ENCODE measurements around the gene ITPR2. TPM values are rescaled to one million over a fixed set of nuclear protein-coding genes. Genes with fewer than 3 reads are reported as not detected.
"Not testable (repeated sequence)": the region's sequence is repeated elsewhere in the genome, so short reads cannot be mapped to it uniquely, and the experiment has no call there.

ITPR2 gene
- total RNA-seq, 2 experiments from 2014 or later, result 28.8 to 29.9 TPM

DNA sequence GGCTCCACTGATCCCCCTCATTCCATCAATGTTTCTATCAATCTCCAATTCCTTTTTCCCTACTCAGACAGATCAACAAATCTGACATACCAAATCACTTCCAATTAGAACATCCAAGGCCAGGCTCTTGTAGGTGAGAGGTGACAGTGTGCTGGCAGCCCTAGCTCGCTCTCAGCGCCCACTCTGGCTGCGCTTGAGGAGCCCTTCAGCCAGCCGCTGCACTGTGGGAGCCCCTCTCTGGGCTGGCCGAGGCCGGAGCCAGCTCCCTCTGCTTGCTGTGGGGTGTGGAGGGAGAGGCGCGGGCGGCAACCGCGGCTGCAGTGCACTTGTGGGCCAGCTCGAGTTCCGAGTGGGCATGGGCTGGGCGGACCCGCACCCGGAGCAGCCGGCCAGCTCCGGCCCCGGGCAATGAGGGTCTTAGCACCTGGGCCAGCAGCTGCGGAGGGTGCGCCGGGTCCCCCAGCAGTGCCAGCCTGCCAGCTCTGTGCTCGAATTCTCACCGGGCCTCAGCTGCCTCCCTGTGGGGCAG is 6.0 kb upstream of the ITPR2 start:
- no peaks in the 10 kb centered on the region for H3K27me3 ChIP-seq (ENCODE audit: control insufficient read depth in 1 of 2, insufficient read depth in 2 of 2, low read length in 2 of 2)
- TF ChIP-seq, protein P1, sequence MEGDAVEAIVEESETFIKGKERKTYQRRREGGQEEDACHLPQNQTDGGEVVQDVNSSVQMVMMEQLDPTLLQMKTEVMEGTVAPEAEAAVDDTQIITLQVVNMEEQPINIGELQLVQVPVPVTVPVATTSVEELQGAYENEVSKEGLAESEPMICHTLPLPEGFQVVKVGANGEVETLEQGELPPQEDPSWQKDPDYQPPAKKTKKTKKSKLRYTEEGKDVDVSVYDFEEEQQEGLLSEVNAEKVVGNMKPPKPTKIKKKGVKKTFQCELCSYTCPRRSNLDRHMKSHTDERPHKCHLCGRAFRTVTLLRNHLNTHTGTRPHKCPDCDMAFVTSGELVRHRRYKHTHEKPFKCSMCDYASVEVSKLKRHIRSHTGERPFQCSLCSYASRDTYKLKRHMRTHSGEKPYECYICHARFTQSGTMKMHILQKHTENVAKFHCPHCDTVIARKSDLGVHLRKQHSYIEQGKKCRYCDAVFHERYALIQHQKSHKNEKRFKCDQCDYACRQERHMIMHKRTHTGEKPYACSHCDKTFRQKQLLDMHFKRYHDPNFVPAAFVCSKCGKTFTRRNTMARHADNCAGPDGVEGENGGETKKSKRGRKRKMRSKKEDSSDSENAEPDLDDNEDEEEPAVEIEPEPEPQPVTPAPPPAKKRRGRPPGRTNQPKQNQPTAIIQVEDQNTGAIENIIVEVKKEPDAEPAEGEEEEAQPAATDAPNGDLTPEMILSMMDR (IDR thresholded peaks at IDR 0.05), result no peak
- H3K9me3 Mint-ChIP-seq, result no peaks in the 10 kb centered on the region
- H3K9me3 ChIP-seq (ENCODE audit: control insufficient read depth in 1 of 2, insufficient read depth in 1 of 2, low read length in 2 of 2), result no peaks in the 10 kb centered on the region
- H3K4me3 Mint-ChIP-seq, result no peak overlapping the region
- H3K4me3 ChIP-seq (ENCODE audit: low read length), result no peak overlapping the region
- CTCF ChIA-PET, result no interaction called here
- H3K4me1 Mint-ChIP-seq (ENCODE audit: low read depth), result peaks cover 11% of the 10 kb centered on the region
- no peak overlapping the region for H3K27ac Mint-ChIP-seq
- H3K36me3 ChIP-seq (ENCODE audit: insufficient read depth, low read length), result no peaks in the 10 kb centered on the region
- intact Hi-C loops (cut with DNase I, micrococcal nuclease), result loop anchor here in 1 of 2 experiments (10.0 kb wide), 1 partner anchor 724 kb away; no protein-coding TSS in a partner anchor
- H3K4me1 ChIP-seq (ENCODE audit: insufficient read depth, low read length), result peaks cover 2% of the 10 kb centered on the region
- H3K36me3 Mint-ChIP-seq (ENCODE audit: low read depth), result no peaks in the 10 kb centered on the region
- DNase-seq (no peak), ATAC-seq (ENCODE audit: poor library complexity) (no peak)
- H3K27ac ChIP-seq (ENCODE audit: low read depth in 1 of 2, low read length in 2 of 2), result no peak overlapping the region
- POLR2A ChIA-PET, result no interaction called here
- H3K27me3 Mint-ChIP-seq, result no peaks in the 10 kb centered on the region

DNA sequence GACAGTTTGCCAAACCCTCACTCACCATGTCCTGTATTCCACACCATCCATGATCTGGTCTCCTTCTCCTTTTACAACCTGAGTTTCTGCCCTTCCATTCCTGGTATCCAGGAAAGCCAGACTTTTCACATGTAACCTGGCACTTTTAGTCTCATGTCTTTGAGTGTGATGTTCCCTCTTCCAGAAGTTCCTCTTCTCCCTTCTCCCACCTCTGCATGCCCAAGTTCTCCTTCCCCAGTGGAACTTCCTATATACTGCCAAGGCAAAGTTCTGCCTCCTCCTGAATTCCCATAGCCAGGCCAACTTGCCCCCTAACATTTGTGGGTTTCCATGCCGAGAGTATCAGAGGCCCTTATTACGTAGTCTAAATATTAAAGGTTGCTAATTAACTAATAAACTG is 3.2 kb upstream of the ITPR2 start:
- intact Hi-C loops (cut with DNase I, micrococcal nuclease), result loop anchor here in 1 of 2 experiments (10.0 kb wide), 1 partner anchor 721 kb away; no protein-coding TSS in a partner anchor
- peaks cover 16% of the 10 kb centered on the region for H3K4me1 ChIP-seq (ENCODE audit: insufficient read depth, low read length)
- Mint-ChIP-seq H3K27me3 (no peaks in the 10 kb centered on the region), H3K9me3 (no peaks in the 10 kb centered on the region), H3K4me3 (peak overlapping the region; percentile 15), H3K4me1 (ENCODE audit: low read depth) (peaks cover 22% of the 10 kb centered on the region), H3K36me3 (ENCODE audit: low read depth) (peaks cover 9% of the 10 kb centered on the region), H3K27ac (no peak overlapping the region)
- TF ChIP-seq, protein P1 (IDR thresholded peaks at IDR 0.05), result no peak
- no peaks in the 10 kb centered on the region for H3K36me3 ChIP-seq (ENCODE audit: insufficient read depth, low read length)
- DNase-seq (no peak), ATAC-seq (ENCODE audit: poor library complexity) (no peak)
- POLR2A ChIA-PET, result no interaction called here
- no peaks in the 10 kb centered on the region for H3K27me3 ChIP-seq (ENCODE audit: control insufficient read depth in 1 of 2, insufficient read depth in 2 of 2, low read length in 2 of 2)
- CTCF ChIA-PET, result no interaction called here
- H3K9me3 ChIP-seq (ENCODE audit: control insufficient read depth in 1 of 2, insufficient read depth in 1 of 2, low read length in 2 of 2), result no peaks in the 10 kb centered on the region
- no peak overlapping the region for H3K4me3 ChIP-seq (ENCODE audit: low read length)
- H3K27ac ChIP-seq (ENCODE audit: low read depth in 1 of 2, low read length in 2 of 2), result no peak overlapping the region

DNA sequence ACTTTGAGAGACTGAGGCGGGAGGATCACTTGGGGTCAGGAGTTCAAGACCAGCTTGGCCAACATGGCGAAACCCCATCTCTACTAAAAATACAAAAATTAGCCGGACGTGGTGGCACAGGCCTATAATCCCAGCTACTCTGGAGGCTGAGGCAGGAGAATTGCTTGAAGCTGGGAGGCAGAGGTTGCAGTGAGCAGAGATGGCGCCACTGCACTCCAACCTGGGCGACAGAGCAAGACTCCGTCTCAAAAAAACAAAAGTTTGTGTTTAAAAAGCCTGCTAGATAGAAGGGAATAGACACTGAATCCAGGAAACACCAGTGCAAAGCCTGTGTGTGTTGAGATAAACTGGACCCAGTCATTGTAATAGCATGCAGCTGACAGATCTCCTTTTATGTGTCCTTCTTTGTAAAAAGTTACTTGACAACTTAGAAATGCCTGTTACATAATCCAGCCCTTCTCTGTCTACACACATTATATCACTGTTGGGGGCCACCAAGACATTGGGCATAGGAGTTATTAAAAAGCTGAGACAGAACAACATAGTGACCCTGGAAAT is 1.6 kb upstream of the ITPR2 start:
- H3K27ac ChIP-seq (ENCODE audit: low read depth in 1 of 2, low read length in 2 of 2); H3K9me3 ChIP-seq (ENCODE audit: control insufficient read depth in 1 of 2, insufficient read depth in 1 of 2, low read length in 2 of 2); DNase-seq; H3K9me3 Mint-ChIP-seq; H3K36me3 Mint-ChIP-seq (ENCODE audit: low read depth); H3K36me3 ChIP-seq (ENCODE audit: insufficient read depth, low read length); ATAC-seq (ENCODE audit: poor library complexity); H3K27me3 ChIP-seq (ENCODE audit: control insufficient read depth in 1 of 2, insufficient read depth in 2 of 2, low read length in 2 of 2); H3K4me3 ChIP-seq (ENCODE audit: low read length); H3K27me3 Mint-ChIP-seq: not testable (repeated sequence)
- ChIA-PET CTCF (interaction anchor here (2.3 to 2.9 kb wide), 3 partner anchors 9 to 180 kb away, joined by 12 to 19 read pairs (median 16); partner anchors contain the start of gene TM7SF3), POLR2A (interaction anchor here (1.4 to 4.7 kb wide), 2 partner anchors 11 to 180 kb away, joined by 5 to 39 read pairs; partner anchors contain the start of gene TM7SF3)
- intact Hi-C loops (cut with DNase I, micrococcal nuclease), result loop anchor here in 1 of 2 experiments (5.0 to 10.0 kb wide), 3 partner anchors 413 to 720 kb away; partner anchors contain the start of gene PPFIBP1
- Mint-ChIP-seq H3K4me3 (peak overlapping the region; percentile 92), H3K4me1 (ENCODE audit: low read depth) (peaks cover 32% of the 10 kb centered on the region), H3K27ac (peak overlapping the region; percentile 96)
- H3K4me1 ChIP-seq (ENCODE audit: insufficient read depth, low read length), result peaks cover 23% of the 10 kb centered on the region
